ENCODE measurements around the gene SOS2. TPM values are rescaled to one million over a fixed set of nuclear protein-coding genes. Genes with fewer than 3 reads are reported as not detected.
"Not testable (repeated sequence)": the region's sequence is repeated elsewhere in the genome, so short reads cannot be mapped to it uniquely, and the experiment has no call there.

Gene SOS2
- total RNA-seq, 2 experiments from 2014 or later, result 16.5 to 25.2 TPM

GRCh38 chr14:50173891-50174290, 57.5 kb downstream of the SOS2 start:
- POLR2A ChIA-PET, result interaction anchor here (0.7 to 1.7 kb wide), 2 partner anchors 28 to 33 kb away, joined by 4 to 6 read pairs; no protein-coding TSS in a partner anchor
- no peaks in the 10 kb centered on the region for H3K9me3 ChIP-seq (ENCODE audit: low read length)
- H2AFZ ChIP-seq (ENCODE audit: low read length), result no peak overlapping the region
- peaks cover 9% of the 10 kb centered on the region for H3K36me3 ChIP-seq (ENCODE audit: insufficient read depth, low read length)
- H4K20me1 ChIP-seq (ENCODE audit: insufficient read depth, low read length), result no peaks in the 10 kb centered on the region
- intact Hi-C loops (cut with micrococcal nuclease; ENCODE audit: unreplicated experiment), result no loop called here
- H3K9me2 ChIP-seq (ENCODE audit: insufficient read depth, low read length), result no peaks in the 10 kb centered on the region
- H3K79me2 ChIP-seq (ENCODE audit: insufficient read depth, low read depth, low read length), result no peaks in the 10 kb centered on the region
- TF ChIP-seq CTCF (conservative IDR thresholded peaks at IDR 0.05; ENCODE audit: low read length) (no peak), EZH2phosphoT487 (IDR thresholded peaks at IDR 0.05; ENCODE audit: borderline replicate concordance, low read depth, low read length) (no peak)
- DNase-seq (ENCODE audit: low spot score), result no peak
- BruUV-seq (replicated peaks), result no TSS peak
- H3K4me2 ChIP-seq (ENCODE audit: low read length), result no peak overlapping the region
- CTCF ChIA-PET (ENCODE audit: unreplicated experiment), result no interaction called here
- H3K27ac ChIP-seq (ENCODE audit: low read depth, low read length, poor library complexity, severe bottlenecking), result no peak overlapping the region
- H3K4me1 ChIP-seq (ENCODE audit: insufficient read depth, low read length, poor library complexity, severe bottlenecking), result no peaks in the 10 kb centered on the region
- no peak overlapping the region for H3K4me3 ChIP-seq (ENCODE audit: low read depth, low read length, poor library complexity, severe bottlenecking)

GRCh38 chr14:50171895-50172294, 59.5 kb downstream of the SOS2 start:
- TF ChIP-seq CTCF (conservative IDR thresholded peaks at IDR 0.05; ENCODE audit: low read length), result no peak
- TF ChIP-seq EZH2phosphoT487 (IDR thresholded peaks at IDR 0.05; ENCODE audit: borderline replicate concordance, low read depth, low read length), result no peak
- Histone ChIP-seq H3K27ac (ENCODE audit: low read depth, low read length, poor library complexity, severe bottlenecking) (no peak overlapping the region), H3K9me2 (ENCODE audit: insufficient read depth, low read length) (no peaks in the 10 kb centered on the region), H3K36me3 (ENCODE audit: insufficient read depth, low read length) (no peaks in the 10 kb centered on the region), H3K4me3 (ENCODE audit: low read depth, low read length, poor library complexity, severe bottlenecking) (no peak overlapping the region), H3K9me3 (ENCODE audit: low read length) (no peaks in the 10 kb centered on the region), H3K4me1 (ENCODE audit: insufficient read depth, low read length, poor library complexity, severe bottlenecking) (no peaks in the 10 kb centered on the region), H4K20me1 (ENCODE audit: insufficient read depth, low read length) (no peaks in the 10 kb centered on the region), H3K4me2 (ENCODE audit: low read length) (no peak overlapping the region), H2AFZ (ENCODE audit: low read length) (no peak overlapping the region), H3K79me2 (ENCODE audit: insufficient read depth, low read depth, low read length) (no peaks in the 10 kb centered on the region)
- CTCF ChIA-PET (ENCODE audit: unreplicated experiment), result no interaction called here
- POLR2A ChIA-PET, result no interaction called here
- BruUV-seq (replicated peaks), result no TSS peak
- intact Hi-C loops (cut with micrococcal nuclease; ENCODE audit: unreplicated experiment), result no loop called here
- DNase-seq (ENCODE audit: low spot score), result no peak

- BruUV-seq (replicated peaks); H3K36me3 ChIP-seq (ENCODE audit: insufficient read depth, low read length); H2AFZ ChIP-seq (ENCODE audit: low read length); H3K4me2 ChIP-seq (ENCODE audit: low read length); H3K79me2 ChIP-seq (ENCODE audit: insufficient read depth, low read depth, low read length); DNase-seq (ENCODE audit: low spot score); H4K20me1 ChIP-seq (ENCODE audit: insufficient read depth, low read length); H3K4me3 ChIP-seq (ENCODE audit: low read depth, low read length, poor library complexity, severe bottlenecking); intact Hi-C loops (cut with micrococcal nuclease; ENCODE audit: unreplicated experiment); H3K9me3 ChIP-seq (ENCODE audit: low read length); H3K9me2 ChIP-seq (ENCODE audit: insufficient read depth, low read length); H3K27ac ChIP-seq (ENCODE audit: low read depth, low read length, poor library complexity, severe bottlenecking); CTCF ChIA-PET (ENCODE audit: unreplicated experiment); H3K4me1 ChIP-seq (ENCODE audit: insufficient read depth, low read length, poor library complexity, severe bottlenecking): not testable (repeated sequence)
- POLR2A ChIA-PET, result interaction anchor here (1.6 kb wide), 1 partner anchor 35 kb away, joined by 6 read pairs; no protein-coding TSS in a partner anchor
These were observed 64.0 kb downstream of the SOS2 start for GRCh38 chr14:50167381-50167780.

Data from OCI-LY7 (cell line).